Nephron progenitor cell (in vitro differentiated cells): ENCODE data around the gene NUP85.

ENCODE experiments used
- DNase-seq: peaks from one replicate; pipeline ENCODE4 v3.0.0; 2021
- H3K27ac Mint-ChIP-seq: 2 replicates; pipeline ENCODE4 v1.8.0; 2021; ENCODE audit warnings: mild to moderate bottlenecking, moderate library complexity, mixed read lengths
- H3K27me3 Mint-ChIP-seq: 2 replicates; pipeline ENCODE4 v1.8.0; 2021; ENCODE audit warnings: mild to moderate bottlenecking, low read depth, mixed read lengths; ENCODE audit not compliant: poor library complexity
- H3K36me3 Mint-ChIP-seq: 2 replicates; pipeline ENCODE4 v1.8.0; 2021; ENCODE audit warnings: low read depth, mixed read lengths
- H3K4me1 Mint-ChIP-seq: 2 replicates; pipeline ENCODE4 v1.8.0; 2021; ENCODE audit warnings: mixed read lengths
- H3K4me3 Mint-ChIP-seq: 2 replicates; pipeline ENCODE4 v1.8.0; 2021; ENCODE audit warnings: mild to moderate bottlenecking, moderate library complexity, mixed read lengths
- H3K9me3 Mint-ChIP-seq: 2 replicates; pipeline ENCODE4 v1.8.0; 2021; ENCODE audit warnings: mild to moderate bottlenecking, moderate library complexity, mixed read lengths
- TF ChIP-seq, protein P1 (sequence below): fragments of 200-600 bp; sonication (generic); IDR thresholded peaks from 2 replicates; pipeline ENCODE4 v1.5.0; 2021; ENCODE audit warnings: antibody characterized with exemption

NUP85 gene

DNA sequence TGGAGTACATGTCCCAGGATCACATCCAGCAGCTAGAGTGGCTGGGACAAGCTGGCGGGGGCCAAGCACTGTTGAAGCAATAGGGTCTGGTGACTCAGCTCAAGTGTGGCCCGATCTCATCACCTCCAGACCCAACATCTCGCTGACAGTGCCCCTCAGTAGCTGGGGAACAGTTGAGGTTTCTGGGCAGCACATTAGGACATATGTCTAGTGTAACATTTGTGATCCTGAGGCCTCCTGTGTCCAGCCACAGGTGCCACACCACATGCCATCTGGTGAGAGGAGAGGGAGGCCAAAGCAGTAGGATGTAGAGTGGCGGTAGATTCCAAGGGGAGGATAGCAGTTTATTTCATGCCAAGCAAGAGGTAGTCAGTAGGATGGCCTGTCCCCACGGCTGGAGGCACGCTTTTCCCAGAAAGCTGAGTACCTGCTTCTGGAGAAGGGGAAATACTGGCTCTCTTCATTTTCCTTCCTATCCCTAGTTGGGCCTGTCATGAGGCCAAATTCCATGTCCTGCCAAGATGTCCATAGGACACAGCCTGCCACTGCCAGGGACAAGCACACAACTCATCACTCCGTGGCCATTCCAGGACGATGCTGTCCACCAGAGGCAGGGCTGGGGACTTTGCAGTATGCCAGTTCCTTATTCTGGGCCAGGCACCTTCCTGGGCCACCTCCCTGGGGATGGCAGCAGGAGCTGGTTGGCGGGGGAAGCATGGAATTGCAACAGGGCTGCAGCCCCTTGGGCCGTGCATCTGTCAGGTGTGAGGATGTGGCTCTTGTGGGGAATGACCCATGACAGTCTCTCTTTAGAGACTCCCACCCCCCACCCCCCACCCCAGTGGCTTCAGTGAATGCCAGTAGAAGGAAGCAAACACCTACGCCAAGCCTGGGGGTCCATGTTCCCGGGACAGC, 31.9 kb downstream of the NUP85 start:
- TF ChIP-seq, protein P1, sequence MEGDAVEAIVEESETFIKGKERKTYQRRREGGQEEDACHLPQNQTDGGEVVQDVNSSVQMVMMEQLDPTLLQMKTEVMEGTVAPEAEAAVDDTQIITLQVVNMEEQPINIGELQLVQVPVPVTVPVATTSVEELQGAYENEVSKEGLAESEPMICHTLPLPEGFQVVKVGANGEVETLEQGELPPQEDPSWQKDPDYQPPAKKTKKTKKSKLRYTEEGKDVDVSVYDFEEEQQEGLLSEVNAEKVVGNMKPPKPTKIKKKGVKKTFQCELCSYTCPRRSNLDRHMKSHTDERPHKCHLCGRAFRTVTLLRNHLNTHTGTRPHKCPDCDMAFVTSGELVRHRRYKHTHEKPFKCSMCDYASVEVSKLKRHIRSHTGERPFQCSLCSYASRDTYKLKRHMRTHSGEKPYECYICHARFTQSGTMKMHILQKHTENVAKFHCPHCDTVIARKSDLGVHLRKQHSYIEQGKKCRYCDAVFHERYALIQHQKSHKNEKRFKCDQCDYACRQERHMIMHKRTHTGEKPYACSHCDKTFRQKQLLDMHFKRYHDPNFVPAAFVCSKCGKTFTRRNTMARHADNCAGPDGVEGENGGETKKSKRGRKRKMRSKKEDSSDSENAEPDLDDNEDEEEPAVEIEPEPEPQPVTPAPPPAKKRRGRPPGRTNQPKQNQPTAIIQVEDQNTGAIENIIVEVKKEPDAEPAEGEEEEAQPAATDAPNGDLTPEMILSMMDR = no peak
- H3K27ac Mint-ChIP-seq = peak overlapping the region; percentile 45
- no peaks in the 10 kb centered on the region for H3K27me3 Mint-ChIP-seq
- H3K4me3 Mint-ChIP-seq = no peak overlapping the region
- no peak for DNase-seq
- H3K4me1 Mint-ChIP-seq = peaks cover 15% of the 10 kb centered on the region
- H3K36me3 Mint-ChIP-seq = peaks cover 49% of the 10 kb centered on the region
- no peaks in the 10 kb centered on the region for H3K9me3 Mint-ChIP-seq

DNA sequence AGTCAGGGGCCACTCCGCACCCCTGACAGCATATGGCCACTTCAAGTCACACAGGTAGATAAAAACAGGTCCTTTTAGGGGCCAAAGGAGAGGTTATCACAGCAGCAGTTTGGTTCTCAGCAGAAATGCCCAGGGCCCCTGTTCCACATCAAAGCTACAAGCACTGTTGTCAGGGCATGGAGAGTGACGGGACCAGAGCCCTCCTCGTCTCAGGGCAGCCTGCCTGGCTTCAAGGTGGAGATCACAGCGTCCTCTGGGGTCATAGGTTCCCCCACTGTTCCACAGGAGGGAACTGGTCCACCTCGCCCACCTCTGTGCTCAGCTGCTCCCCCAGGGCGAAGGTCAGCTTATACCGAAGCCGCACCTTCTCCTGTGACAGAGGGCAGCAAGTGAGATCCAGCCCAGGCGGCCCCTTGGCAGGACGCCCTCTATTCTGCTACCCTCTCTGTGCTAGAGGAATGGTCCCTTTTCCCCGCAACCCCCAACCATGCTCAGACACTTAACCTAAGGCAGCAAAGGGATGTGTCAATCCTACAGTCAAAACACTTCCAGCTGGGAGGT, 32.6 kb downstream of the NUP85 start:
- no peaks in the 10 kb centered on the region for H3K9me3 Mint-ChIP-seq
- no peak for DNase-seq
- peaks cover 43% of the 10 kb centered on the region for H3K36me3 Mint-ChIP-seq
- H3K4me3 Mint-ChIP-seq = no peak overlapping the region
- peaks cover 15% of the 10 kb centered on the region for H3K4me1 Mint-ChIP-seq
- TF ChIP-seq, protein P1 = no peak
- H3K27ac Mint-ChIP-seq = no peak overlapping the region
- no peaks in the 10 kb centered on the region for H3K27me3 Mint-ChIP-seq

DNA sequence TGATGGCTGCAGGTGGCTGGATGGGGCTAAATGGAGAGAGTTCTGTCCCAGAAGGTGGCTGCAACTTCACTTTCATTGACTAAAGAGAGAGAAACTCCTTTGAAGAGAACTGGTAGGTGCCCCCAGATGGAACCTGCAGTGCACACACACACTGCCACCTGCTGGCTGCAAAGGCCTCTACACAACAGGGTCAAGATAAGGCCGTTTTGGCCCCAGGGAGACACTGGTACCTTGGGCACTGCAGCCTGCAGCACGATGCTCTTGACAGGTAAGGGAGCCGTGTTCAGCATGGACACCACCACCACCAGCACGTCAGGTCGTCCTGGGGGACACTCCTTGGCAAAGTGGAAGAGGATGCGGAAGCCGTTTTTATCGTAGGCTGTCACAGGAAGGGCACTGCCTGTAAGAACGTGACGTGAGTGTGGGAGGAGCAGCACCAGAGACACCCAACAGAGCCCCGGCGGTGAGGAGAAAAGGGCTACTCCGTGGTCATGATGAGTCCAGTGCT, 33.3 kb downstream of the NUP85 start:
- peaks cover 15% of the 10 kb centered on the region for H3K4me1 Mint-ChIP-seq
- H3K27ac Mint-ChIP-seq = peak overlapping the region; percentile 79
- H3K9me3 Mint-ChIP-seq = no peaks in the 10 kb centered on the region
- peaks cover 45% of the 10 kb centered on the region for H3K36me3 Mint-ChIP-seq
- peak; percentile 66 for DNase-seq
- peaks cover 2% of the 10 kb centered on the region for H3K27me3 Mint-ChIP-seq
- TF ChIP-seq, protein P1 = peak; percentile 77
- H3K4me3 Mint-ChIP-seq = no peak overlapping the region

DNA sequence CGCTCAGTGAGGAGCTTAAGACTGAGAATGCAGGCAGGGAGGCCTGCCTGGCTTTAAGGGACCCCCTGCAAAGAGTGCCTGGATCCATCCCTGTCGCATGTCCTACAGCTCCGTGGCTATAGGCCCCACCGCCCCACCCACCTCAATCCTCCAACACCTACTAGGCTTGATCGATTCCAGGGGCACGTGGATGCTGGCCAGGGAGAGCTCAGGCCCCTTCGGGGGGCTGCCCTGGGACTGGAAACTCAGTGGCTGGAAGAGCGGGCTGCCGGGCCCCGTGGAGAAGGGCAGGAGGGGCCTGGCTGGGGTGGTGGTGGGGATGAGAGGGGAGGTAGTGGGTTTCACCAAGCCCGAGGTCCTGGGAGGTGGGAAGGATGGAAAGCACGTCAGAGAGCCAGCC, 33.7 kb downstream of the NUP85 start:
- DNase-seq = no peak
- H3K27ac Mint-ChIP-seq = no peak overlapping the region
- TF ChIP-seq, protein P1 = no peak
- H3K9me3 Mint-ChIP-seq = no peaks in the 10 kb centered on the region
- peaks cover 15% of the 10 kb centered on the region for H3K4me1 Mint-ChIP-seq
- H3K4me3 Mint-ChIP-seq = no peak overlapping the region
- peaks cover 43% of the 10 kb centered on the region for H3K36me3 Mint-ChIP-seq
- peaks cover 2% of the 10 kb centered on the region for H3K27me3 Mint-ChIP-seq

DNA sequence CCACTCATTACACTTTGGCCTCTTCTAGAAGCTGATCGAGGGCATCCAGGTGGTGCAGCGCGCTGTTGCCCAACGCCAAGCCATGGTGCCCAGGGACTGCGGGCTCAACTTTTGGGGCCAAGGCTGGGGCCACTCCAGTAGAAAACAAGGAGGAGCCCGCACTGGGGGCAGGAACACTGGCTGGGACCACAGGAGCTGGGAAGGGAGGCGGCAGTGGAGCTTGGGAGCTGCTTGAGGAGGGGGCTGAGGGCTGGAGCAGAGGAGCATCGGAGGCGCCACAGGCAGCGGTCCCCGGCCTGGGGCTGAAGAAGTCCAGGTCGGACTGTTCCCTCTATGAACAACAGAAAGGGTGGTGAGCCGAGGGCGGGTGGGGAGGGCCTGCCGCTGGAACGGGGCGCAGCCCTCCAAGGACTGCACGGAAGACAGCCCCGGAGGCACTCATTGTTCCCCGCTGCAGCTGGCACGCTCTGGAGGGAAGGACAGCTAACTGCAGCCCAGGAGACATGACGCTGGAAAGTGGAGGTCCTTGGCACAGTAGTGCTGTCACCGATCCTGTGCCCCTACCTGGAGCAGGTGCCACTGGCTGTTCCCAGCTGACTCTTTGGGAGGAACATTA, 34.4 kb downstream of the NUP85 start:
- H3K27ac Mint-ChIP-seq = no peak overlapping the region
- DNase-seq = no peak
- TF ChIP-seq, protein P1 = no peak
- peaks cover 40% of the 10 kb centered on the region for H3K36me3 Mint-ChIP-seq
- peaks cover 2% of the 10 kb centered on the region for H3K27me3 Mint-ChIP-seq
- no peak overlapping the region for H3K4me3 Mint-ChIP-seq
- no peaks in the 10 kb centered on the region for H3K9me3 Mint-ChIP-seq
- H3K4me1 Mint-ChIP-seq = peaks cover 15% of the 10 kb centered on the region
